Measurements from ENCODE around the gene CDKAL1. TPM values are rescaled to one million over a fixed set of nuclear protein-coding genes. Genes with fewer than 3 reads are reported as not detected.

Gene CDKAL1
- total and polyA plus RNA-seq, 2 of the 13 experiments (the other 11 are each of a cell fraction or from before 2014, with no cell fraction given) = 9.5 to 27.7 TPM

- TF ChIP-seq SP1 (IDR thresholded peaks at IDR 0.05) = no peak
- no peak for TF ChIP-seq SP1 (CRISPR knock-in tag; IDR thresholded peaks at IDR 0.05)
- no peak for TF ChIP-seq CTCF (CRISPR knock-in tag; IDR thresholded peaks at IDR 0.05)
- TF ChIP-seq SALL1 (CRISPR knock-in tag; IDR thresholded peaks at IDR 0.05) = peak; percentile 60; the same call in 1 of the 2 replicates
- peak; percentile 57 for TF ChIP-seq TCF7 (IDR thresholded peaks at IDR 0.05; ENCODE audit: low read depth)
- no peak for TF ChIP-seq ZC3H13 (CRISPR knock-in tag; IDR thresholded peaks at IDR 0.05)
- TF ChIP-seq ZBTB1 (CRISPR knock-in tag; IDR thresholded peaks at IDR 0.05; ENCODE audit: borderline replicate concordance) = no peak
- 0 out of 2 replicates have a peak, but pooled peaks have one; percentile 31 for TF ChIP-seq ZSCAN29 (CRISPR knock-in tag; conservative IDR thresholded peaks at IDR 0.05)
- TF ChIP-seq MED1 (CRISPR knock-in tag; IDR thresholded peaks at IDR 0.05) = 0 out of 2 replicates have a peak, but pooled peaks have one; percentile 38
- peak; percentile 96 for TF ChIP-seq ZEB1 (IDR thresholded peaks at IDR 0.05; ENCODE audit: insufficient replicate concordance, low read depth)
- peak; percentile 45; the same call in 1 of the 2 replicates for TF ChIP-seq PHF21A (CRISPR knock-in tag; IDR thresholded peaks at IDR 0.05)
- TF ChIP-seq ZMYM4 (CRISPR knock-in tag; IDR thresholded peaks at IDR 0.05) = peak; percentile 91
- TF ChIP-seq MLX (CRISPR knock-in tag; IDR thresholded peaks at IDR 0.05) = no peak
- TF ChIP-seq ZNF703 (CRISPR knock-in tag; IDR thresholded peaks at IDR 0.05; ENCODE audit: borderline replicate concordance) = no peak
- TF ChIP-seq ZNF710 (CRISPR knock-in tag; IDR thresholded peaks at IDR 0.05; ENCODE audit: borderline replicate concordance) = peak; percentile 79; the same call in 1 of the 2 replicates
- TF ChIP-seq POGZ (CRISPR knock-in tag; IDR thresholded peaks at IDR 0.05) = peak; percentile 85
- peak; percentile 37; the same call in 1 of the 2 replicates for TF ChIP-seq THAP11 (CRISPR knock-in tag; IDR thresholded peaks at IDR 0.05)
- TF ChIP-seq ZBTB25 (CRISPR knock-in tag; IDR thresholded peaks at IDR 0.05) = 0 out of 2 replicates have a peak, but pooled peaks have one; percentile 58
- TF ChIP-seq REL (CRISPR knock-in tag; conservative IDR thresholded peaks at IDR 0.05) = no peak
- no peak for TF ChIP-seq GABPA (IDR thresholded peaks at IDR 0.05; ENCODE audit: low read depth, low read length)
- TF ChIP-seq GABPA (CRISPR knock-in tag; IDR thresholded peaks at IDR 0.05; ENCODE audit: low read depth) = peak; percentile 23; the same call in 1 of the 2 replicates
- peak; percentile 51 for TF ChIP-seq TFE3 (CRISPR knock-in tag; IDR thresholded peaks at IDR 0.05)
- TF ChIP-seq HOXA5 (CRISPR knock-in tag; IDR thresholded peaks at IDR 0.05) = no peak; the same call in 1 of the 2 replicates
- TF ChIP-seq HOXA3 (CRISPR knock-in tag; IDR thresholded peaks at IDR 0.05) = peak; percentile 54; the same call in 1 of the 2 replicates
- TF ChIP-seq TEAD2 (CRISPR knock-in tag; IDR thresholded peaks at IDR 0.05) = no peak
- TF ChIP-seq ELF3 (CRISPR knock-in tag; IDR thresholded peaks at IDR 0.05) = 0 out of 2 replicates have a peak, but pooled peaks have one; percentile 40
Measured at GRCh38 chr6:21111093-21111725, 577.0 kb downstream of the CDKAL1 start (continued).
